ENCODE data around the gene OPCML.

Gene OPCML

DNA sequence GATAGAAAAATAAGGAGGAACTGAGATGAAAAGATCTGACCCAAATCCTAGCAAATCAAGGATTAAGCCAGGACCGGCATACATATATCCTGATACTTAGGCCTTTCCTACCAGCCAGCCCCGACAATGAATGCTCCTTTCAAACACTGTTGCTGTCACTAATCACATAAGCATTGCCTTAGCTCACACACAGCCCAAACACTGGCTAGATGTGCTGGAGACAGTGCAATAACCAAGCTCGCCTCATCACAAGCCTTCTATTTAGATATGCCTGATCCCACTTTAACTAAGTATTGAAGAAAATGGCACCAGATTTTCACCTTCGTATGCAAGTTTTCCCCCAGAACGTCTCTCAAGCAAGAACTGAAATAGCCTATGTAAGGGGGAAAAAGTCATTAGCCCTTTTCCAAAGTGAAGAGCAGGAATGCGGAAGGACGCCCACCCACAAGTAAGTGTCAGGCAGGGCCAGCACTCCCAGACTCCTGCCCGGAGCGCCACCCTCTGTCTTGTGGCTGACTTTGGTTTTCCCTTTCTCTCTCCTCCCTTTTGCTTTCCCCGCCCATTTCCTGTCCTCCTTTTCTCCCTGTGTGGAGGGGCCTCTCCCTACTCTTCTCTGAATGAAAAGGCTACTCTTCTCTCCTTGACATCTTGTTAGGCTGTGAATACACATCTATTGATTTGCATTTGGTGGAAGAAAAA lies 8.9 kb upstream of the OPCML start:
- no peak for DNase-seq (ENCODE audit: low spot score)

DNA sequence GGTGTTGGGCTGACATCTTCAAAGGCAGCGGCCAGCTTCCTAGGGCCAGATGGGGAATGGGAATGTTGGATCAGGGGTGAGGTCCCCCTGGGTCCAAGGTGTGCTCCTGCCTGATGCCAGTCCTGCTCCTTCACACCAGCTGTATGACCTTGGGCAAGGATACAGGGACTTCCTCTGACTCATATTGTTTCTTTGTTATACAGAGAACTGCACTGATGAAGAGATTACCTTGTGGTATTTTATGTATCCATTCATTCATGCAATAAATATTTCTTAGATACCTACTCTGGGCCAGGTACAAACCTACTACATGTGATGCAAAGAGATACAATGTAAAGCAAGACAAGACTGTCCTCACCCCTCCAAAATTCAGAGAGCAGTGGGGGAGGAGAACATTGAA lies 3.9 kb upstream of the OPCML start:
- no peak for DNase-seq (ENCODE audit: low spot score)

DNA sequence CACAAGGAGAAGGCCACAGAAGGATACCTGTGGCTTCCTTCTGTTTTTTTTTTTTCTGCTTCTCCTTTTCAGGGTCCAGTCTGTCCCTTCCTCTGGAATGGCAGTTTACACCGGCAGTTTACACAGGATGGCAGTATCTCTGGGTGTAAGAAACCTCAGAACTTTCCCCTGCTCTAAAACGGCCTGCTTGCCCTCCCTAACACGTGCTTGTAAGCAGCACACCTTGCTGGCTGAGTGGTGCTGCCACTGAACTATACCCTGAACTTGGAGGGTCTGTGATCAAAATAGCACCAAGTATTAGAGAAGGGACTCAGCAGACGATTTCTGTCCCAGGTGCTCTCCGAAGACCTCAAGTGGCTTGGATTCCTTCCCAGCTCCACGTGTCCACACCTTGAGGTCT lies 904 bp upstream of the OPCML start:
- DNase-seq (ENCODE audit: low spot score): no peak

DNA sequence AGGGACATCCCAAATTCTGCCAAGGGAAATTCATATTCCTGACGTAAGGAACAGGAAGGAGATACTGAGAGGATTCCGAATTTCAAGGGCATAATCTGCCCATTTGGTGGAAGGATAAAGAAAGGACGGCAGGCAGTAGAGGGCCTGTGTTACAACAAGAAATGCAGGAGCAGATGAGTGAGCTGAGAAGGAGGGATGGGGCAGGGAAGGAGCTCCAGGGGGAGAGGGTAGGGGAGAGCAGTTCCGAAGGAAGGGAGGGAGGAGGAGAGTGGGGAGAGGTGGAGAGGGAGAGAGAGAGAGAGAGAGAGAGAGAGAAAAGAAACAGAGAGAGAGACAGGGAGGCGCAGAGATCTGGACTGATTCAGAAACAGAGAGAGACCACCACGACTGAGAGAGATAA lies 843 bp downstream of the OPCML start:
- no peak for DNase-seq (ENCODE audit: low spot score)

DNA sequence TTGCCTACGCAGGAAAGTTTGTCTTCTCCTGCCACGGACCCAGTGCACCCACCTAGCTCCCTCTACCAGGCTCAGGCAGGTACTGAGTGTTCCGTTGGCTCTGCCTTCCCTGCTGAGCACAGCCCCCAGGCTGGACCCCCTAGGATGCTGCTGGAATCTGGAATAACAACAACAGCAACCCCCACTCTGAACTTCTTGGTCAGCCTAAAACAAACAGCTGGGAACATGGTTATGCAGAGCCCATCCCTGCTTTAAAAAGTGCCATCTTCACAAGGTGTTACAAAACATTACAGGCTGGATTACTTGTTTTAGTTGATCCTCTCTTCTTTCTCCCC lies 1.8 kb downstream of the OPCML start:
- no peak for DNase-seq (ENCODE audit: low spot score)

DNA sequence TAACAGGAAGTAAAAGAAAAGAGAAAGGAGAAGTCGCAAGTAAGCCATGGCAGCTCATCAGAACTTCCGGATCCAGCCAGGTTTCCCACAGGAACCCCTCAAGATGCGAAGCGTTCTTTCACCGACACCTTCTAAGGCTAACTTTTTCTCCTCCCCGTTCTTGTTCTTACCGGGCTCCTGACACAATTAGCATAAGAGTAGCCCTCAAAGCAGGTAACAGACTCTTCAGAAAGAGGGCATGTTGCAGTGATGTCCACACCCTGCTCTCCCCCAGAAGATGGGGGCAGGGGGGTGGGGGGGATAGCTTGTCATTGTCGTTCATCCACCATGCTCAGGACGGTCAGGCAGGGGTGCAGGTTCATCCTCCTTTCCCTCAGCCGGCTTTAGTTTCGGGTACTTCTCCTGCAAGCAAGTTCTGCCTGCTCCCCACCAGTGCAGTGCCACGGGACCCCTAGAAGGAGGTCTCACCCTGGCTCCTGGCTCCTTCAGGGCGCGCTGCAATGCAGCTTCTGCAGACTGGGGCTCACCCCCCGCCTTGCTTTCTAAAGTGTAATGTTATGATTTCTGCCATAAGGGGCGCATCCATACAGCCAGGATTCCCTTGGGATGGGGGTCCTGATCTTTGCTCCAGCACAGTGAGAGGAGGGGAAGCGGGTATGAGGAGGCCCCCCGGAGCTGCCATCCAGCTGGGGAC lies 2.3 kb downstream of the OPCML start:
- DNase-seq (ENCODE audit: low spot score): no peak

DNA sequence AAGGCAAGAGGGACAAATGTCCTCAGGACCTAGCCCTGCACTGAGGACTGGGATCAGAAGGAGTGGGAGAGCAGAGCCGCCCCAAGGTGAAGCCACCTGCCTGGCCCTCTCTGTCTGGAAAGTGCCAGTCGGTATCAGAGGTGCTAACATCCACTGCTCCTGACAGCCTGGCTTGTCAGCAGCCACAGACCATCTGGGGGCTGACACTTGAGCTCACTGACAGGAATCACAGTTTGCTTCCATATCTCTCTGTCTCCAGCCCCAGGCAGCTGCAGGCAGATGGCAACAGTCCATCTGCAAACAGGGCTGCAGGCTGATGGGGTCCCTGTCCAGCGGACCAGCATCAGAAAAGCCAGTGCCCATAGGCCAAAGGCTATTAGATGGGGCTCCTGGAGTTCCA lies 5.5 kb downstream of the OPCML start:
- DNase-seq (ENCODE audit: low spot score): no peak

DNA sequence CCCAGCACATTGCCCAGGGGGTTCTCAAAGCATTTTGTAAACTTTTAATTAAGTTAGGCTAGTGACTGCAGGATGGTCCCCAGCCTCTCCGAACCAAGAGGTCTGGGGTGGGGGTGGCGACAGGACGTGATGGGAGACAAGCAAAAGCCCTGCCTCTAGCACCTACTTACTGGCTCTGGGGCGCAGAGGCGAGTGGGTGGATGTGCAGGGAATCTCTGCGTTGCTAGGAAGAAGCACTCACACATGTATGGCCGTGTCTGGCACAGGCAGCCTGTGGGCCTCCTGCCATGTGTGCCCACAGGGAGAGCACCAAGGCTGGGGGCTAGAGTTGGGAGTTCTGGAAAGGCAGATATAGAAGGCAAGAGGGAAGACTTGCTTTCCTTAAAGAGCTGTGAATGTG lies 6.3 kb downstream of the OPCML start:
- no peak for DNase-seq (ENCODE audit: low spot score)

DNA sequence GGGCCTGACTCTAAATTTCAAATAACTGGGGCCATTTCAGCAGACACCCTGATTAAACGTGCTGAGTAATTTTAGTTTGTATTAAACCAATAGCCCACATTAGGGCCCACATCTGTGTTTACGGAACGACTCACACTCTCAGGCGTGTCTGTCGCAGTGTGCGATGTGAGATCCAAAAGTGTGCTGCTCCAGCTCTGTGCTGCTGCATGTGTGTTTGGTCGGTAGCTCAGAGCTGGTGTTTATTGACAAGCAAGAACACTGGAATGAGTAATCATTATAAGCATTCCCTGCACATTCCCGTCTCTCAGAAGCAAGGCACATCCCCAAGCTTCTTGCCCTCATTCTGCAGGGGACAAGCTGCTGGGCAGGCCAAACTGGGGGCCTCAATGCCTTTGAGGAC lies 7.8 kb downstream of the OPCML start:
- DNase-seq (ENCODE audit: low spot score): no peak

DNA sequence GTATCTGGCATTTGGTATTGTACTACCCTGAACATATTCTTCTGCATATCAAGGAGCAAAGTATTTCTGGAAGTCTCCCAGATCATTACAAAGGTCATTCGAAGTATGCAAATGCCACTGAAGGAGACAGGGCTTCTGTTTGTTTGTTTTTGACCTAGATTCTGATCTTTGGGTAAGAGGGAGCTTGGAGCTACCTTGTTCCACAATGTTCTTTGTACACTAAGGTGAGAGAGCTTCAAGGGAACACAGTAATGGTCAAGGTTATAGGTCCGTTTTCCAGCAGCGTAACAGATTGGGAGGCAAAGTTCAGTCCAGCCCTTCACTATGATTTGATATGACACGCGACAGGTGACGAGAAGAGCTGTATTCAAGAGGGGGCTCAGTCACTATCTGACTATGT lies 10.0 kb downstream of the OPCML start:
- DNase-seq (ENCODE audit: low spot score): no peak

DNA sequence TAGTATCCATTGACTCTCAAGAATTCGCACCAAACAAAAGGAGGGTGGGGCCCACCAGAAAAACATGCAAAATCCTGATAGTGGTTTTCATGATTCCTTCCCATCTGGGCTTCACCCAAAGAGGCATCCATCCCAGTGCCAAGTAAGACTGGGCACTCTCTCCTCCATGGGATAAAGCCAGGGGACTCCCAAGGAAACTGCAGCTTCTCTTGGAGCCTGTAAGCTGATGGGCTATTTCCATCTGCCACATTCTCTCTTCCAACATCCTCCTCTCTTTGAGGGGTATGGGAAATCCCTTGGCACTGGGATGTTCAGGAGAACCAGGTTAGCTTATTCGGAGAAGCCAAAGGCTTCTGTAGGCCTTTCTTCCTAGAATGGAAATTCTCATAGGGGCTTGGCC lies 10.8 kb downstream of the OPCML start:
- no peak for DNase-seq (ENCODE audit: low spot score)

DNA sequence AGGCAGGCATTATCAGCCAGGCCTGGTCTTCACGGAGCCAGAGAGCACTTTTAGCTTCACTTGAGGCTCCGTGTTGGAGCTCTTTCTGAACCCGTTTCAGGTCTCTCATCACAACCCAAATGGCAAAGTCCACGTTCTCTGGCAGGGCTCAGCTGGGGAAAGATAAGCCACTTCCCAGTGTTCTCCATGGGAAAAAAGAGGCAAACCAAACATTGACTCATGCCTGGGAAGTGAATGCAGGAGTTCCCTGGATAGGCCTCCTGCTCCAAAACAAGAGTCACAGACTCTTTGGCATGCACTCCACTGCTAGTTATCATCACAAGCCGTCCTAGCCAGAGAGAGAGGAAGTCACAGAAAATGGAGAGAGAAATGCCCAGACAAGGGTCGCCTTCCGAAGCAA lies 11.6 kb downstream of the OPCML start:
- no peak for DNase-seq (ENCODE audit: low spot score)

DNA sequence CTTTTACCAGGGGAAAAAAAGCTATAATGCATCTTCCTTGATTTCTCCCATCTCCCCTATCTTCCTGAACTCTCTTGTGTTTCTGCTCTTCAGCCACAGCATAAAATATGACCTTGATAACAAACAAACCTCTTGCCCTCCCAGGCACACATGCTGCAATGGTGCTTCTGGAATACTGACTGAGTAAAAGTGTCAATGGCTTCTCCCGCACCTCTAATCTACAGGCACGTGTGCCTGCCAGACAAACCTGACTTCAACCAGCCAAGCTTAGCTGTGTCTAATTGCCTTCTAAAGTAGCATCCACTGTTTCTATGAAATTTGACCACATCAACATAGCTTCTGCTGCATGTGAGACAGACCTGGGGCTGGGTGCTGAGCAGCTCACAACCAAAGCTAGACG lies 12.7 kb downstream of the OPCML start:
- no peak for DNase-seq (ENCODE audit: low spot score)

DNA sequence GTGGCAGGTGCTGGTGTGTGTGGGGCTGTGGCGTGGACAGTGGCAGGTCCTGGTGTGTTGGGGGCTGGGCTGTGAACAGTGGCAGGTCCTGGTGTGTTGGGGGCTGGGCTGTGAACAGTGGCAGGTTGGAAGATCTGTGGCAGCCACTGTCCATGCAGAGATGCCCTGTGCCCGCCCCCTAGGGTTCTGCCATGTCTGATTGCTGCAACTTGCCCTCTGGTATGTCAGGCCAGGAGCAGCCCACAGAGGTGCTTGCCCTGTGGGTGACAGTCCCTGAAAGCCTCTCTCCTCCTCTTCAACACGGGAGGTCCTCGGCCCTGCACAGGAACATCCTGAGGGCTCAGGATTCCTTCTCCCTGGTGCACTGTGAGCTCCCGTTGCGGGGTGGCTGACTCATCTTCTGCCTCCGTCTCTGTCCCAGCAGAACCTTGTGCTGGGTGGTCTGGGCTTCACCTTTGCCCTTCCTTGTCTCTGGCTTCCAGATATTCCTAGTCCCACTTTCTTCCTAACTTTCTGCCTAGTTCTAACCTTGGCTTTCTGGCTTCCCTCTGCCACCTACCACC lies 13.5 kb downstream of the OPCML start:
- no peak for DNase-seq (ENCODE audit: low spot score)

DNA sequence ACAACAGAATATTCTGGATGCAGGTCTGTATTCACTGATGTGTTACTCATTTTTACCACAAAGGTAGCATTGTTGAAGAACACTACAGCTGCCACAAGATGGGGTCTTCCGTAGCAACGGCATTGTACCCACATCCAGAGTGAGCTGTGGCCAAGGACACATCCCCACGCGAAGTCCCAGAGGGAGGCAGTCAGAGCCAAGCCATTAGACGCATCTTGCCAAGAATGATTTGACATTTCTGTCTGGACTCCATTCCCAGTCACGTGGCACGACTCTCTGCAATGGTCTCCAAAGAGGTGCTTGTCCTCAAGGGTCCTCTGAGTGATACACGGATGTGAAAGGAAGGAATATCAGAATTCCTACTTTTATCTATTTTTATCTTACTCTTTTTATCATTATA lies 15.5 kb downstream of the OPCML start:
- no peak for DNase-seq (ENCODE audit: low spot score)

DNA sequence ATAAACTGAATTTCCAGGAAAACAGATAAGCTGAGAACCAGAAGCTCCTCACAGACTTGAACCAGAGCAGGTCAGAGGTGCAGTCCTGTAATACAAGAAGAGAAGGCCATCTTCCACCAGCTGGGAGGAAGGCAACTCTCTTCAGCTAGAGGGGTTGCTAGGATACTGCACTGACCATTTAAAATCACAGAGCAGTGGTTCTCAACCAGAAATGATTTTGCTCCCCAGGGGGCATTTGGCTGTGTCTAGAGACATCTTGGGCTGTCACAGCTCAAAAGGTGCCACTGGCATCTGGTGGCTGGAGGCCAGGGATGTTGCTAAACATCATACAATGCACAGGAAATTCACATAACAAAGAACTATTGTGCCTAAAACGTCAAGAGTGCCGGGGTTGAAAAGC lies 17.2 kb downstream of the OPCML start:
- DNase-seq (ENCODE audit: low spot score): no peak

DNA sequence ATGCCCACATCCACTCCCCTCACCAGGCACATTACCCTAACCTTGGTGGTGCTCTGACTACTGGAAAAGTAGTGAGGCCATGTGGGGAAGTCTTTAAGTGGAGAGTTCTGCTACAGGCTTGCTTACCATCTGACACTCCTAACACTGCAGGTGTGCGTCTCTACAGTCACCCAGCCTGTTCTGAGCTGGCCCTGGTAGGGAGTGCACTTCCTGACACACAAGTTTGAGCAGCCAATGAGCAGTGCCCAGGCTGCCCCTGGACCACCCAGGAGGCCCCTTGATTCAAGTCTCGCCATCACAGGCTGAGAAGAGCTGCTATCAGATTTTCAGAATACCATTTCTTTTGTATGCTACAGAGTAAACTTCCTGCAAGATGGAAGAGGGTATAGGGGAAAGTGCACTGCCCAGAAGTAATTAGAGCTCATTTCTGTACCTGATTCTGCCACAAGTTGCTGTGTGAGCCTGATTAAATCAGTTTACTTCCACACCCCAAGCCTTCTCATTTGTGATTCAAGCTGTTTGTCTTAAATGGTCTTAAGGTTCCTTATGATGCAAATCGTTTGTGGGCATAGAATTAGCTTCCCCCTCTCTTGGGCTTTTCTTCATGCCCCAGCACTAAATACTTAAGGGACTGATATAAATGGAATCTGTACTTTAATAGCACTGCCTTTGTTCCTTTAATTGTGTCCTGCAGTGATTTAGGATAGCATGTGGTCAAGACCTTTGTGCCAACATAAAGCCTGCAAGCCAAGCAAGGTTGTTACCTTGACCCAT lies 22.2 kb downstream of the OPCML start:
- no peak for DNase-seq (ENCODE audit: low spot score)

DNA sequence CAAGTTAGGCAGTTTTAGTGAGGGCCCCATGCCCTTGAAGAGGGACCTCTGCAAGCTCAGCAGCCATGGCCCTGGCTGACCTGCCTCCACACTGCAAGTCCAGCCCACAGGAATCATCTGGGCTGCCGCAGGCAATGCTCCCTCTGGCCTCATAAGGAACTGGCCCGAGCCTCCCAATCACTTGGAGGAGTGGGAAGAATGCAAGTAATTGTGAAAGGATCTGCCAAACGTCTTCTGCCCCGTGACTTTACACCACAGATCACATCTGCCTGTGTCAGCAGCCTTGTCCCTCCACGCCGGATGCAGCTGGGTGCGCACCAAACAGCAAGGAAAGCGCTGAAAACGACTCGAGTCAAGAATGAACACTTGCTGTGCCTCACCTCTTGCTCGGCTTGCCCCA lies 23.8 kb downstream of the OPCML start:
- no peak for DNase-seq (ENCODE audit: low spot score)

DNA sequence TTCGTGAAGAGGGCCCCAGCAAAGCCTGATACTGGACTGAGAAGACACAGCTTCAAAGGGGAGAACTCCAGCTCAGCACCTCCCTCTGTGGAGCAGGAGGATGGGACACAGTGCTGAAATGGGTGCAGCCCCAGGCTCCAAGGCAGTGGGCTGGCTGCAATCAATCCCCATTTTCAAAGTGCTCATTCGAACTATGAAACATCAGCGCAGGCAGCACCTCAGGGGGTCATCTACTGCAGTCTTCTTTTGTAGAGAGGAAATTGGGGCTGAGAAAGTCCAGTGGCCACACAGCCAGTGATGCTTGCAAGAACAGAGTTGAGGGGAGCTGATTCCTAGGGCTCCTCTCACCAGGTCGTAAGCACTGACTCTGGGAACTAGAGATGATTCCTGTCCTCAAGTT lies 25.1 kb downstream of the OPCML start:
- DNase-seq (ENCODE audit: low spot score): no peak

DNA sequence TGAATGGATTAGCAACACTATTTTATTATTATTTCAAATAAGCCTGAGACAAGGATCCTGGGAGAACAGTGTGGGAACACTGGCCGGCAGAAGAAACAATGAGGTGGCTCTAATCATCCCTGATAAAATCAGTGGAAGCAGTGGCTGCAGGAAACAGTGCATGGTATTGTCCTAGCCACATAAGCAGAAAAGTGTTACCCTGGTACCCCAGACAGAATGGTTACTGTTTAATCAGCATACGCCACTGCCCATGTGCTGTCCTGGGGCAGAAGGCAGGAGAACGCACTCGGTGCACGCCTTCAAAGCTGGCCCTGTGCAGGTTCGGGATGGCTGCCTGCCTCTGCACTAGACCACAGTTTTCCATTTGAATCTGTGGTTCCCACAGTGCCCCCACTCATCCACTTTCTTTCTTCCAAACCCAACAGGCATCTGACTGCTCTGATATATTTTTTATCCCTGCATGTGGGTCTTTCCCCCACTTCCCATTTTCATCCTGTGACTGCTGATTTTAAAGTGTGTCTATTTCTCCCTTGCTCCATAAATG lies 25.7 kb downstream of the OPCML start:
- DNase-seq (ENCODE audit: low spot score): no peak

DNA sequence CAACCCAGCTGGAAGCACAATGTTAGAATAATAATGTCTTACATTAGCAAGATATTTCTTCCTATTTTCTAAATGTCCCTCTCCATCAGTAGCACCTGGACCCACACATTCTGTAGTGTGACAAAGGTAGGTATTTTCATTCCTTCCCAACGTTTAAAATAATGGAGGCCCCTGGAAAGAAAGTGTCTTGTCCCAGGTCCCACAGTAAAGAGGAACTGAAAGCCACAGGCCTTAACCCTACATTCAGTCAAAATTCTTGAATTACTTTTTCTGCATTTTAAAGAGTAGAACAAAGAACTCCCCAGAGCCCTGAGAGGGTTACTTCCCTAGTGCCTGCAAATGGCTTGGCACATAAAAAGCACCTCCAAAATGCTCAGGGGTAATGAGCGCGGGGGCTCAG lies 26.3 kb downstream of the OPCML start:
- no peak for DNase-seq (ENCODE audit: low spot score)

DNA sequence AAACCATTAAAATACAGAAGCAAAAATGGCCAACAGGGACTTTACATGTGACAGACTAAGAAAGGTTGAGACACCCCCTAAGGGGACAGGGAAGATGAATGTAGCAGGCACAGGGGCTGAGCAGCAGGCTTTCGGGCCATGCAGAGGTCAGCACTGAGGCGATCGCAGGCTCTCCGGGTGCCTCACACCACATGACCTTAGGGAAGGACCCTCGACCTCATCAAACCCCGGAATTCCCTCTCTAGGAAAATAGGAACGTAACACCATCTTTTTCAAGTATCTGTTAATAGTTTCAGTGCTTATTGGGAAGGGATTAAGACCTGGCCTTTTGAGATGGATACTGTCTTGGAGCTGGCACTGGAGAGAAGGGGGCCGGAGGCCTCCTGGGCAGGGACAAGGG lies 27.4 kb downstream of the OPCML start:
- DNase-seq (ENCODE audit: low spot score): no peak

DNA sequence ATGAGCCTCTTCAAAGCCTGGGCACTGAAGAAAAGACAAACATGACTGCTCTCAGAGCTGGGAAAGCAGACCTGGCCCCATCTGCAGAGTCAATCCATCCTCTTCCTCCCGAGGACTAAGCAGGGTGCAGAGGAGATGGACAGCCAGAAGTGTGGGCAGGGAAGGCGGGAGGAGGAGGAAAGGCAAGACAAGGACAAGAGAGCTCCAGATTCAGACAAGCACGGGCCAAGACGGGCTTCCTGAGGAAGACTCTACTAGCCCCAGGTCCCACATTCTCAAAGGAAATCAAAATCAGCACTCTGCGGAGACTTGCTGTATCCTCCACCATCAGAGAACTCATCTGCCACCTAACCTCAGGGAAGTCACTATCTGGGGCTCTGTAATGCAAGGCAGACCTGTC lies 28.5 kb downstream of the OPCML start:
- no peak for DNase-seq (ENCODE audit: low spot score)

Data from D341Med (cell line).